Eye (tissue), 1 donor: ENCODE measurements around the gene NAP1L1.
A peak's percentile ranks its signal among the peaks of the same experiment; 100 is the strongest.
"Not testable (repeated sequence)": the region's sequence is repeated elsewhere in the genome, so short reads cannot be mapped to it uniquely, and the experiment has no call there.

Source experiments
- DNase-seq: peaks from one replicate; pipeline ENCODE4 v3.0.0-alpha.2; 2015

NAP1L1 gene

GRCh38 chr12:76018672-76019071, 65.8 kb downstream of the NAP1L1 start:
- DNase-seq: no peak

- no peak for DNase-seq
These were observed 66.4 kb downstream of the NAP1L1 start for GRCh38 chr12:76018111-76018510.

- DNase-seq: no peak
These were observed 70.5 kb downstream of the NAP1L1 start for GRCh38 chr12:76014007-76014406.

GRCh38 chr12:76013603-76014002, 70.9 kb downstream of the NAP1L1 start:
- DNase-seq: no peak

GRCh38 chr12:76012644-76013043, 71.8 kb downstream of the NAP1L1 start:
- DNase-seq: no peak

GRCh38 chr12:76010732-76011458, 73.6 kb downstream of the NAP1L1 start:
- DNase-seq: no peak

GRCh38 chr12:76008428-76008827, 76.1 kb downstream of the NAP1L1 start:
- DNase-seq: no peak

GRCh38 chr12:76007640-76008039, 76.8 kb downstream of the NAP1L1 start:
- no peak for DNase-seq

- peak; percentile 53 for DNase-seq
These were observed 78.2 kb downstream of the NAP1L1 start for GRCh38 chr12:76006028-76006925.

GRCh38 chr12:76003355-76003638, 81.2 kb downstream of the NAP1L1 start:
- DNase-seq: no peak

GRCh38 chr12:76002598-76003354, 81.7 kb downstream of the NAP1L1 start:
- DNase-seq: no peak

- DNase-seq: no peak
These were observed 86.0 kb downstream of the NAP1L1 start for GRCh38 chr12:75998292-75999063.

GRCh38 chr12:75997658-75998057, 86.8 kb downstream of the NAP1L1 start:
- DNase-seq: no peak

GRCh38 chr12:75996861-75997447, 87.5 kb downstream of the NAP1L1 start:
- no peak for DNase-seq

- DNase-seq: no peak
These were observed 88.8 kb downstream of the NAP1L1 start for GRCh38 chr12:75995691-75996090.

GRCh38 chr12:75994069-75994740, 90.3 kb downstream of the NAP1L1 start:
- no peak for DNase-seq

GRCh38 chr12:75991753-75992152, 92.7 kb downstream of the NAP1L1 start:
- no peak for DNase-seq

- no peak for DNase-seq
These were observed 94.1 kb downstream of the NAP1L1 start for GRCh38 chr12:75990189-75990912.

- DNase-seq: not testable (repeated sequence)
These were observed 96.8 kb downstream of the NAP1L1 start for GRCh38 chr12:75987709-75988108.
